Measurements from ENCODE around the gene TMEM109.
"Not testable (repeated sequence)": the region's sequence is repeated elsewhere in the genome, so short reads cannot be mapped to it uniquely, and the experiment has no call there.

The TMEM109 gene

DNA sequence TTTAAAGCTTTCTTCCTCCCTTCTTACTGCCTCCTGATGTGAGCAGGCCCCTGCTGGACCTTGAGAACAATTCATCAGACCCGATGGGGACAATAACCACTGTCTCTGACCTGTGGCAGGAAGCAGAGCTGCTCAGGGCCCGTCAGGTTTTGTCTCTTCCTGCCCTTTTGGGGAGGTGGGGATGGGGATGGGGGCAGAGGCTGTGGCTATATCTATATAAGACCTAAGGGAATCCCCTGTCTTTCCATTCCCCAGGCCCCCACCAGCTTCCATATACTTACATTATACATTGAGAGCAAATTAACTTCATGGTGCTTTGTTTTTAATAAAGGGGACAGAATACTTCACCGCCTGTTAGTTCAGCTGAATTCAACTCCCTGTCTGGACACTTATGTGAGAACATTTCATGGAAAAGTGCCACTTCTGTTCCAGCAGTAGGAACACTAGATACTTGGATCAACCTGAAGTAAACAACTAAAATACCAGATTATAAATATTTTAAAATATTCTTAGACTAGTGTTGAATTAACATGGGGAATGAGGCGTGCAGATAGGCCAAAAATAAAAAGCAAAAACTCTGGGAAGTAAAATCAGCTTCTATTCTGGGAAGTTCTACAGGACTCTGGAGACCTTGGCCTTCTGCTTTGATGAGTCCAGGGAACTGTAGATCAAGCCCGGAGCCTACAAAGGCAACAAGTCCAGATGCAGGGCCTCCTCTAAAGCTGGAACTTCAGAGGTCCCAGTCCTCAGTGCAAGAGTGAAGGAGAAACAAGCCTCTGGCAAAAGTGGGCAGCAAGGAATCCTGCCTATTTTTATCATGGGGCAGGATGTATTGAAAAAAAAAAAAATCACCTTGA is 35.5 kb upstream of the TMEM109 start:
- DNase-seq = no peak

DNA sequence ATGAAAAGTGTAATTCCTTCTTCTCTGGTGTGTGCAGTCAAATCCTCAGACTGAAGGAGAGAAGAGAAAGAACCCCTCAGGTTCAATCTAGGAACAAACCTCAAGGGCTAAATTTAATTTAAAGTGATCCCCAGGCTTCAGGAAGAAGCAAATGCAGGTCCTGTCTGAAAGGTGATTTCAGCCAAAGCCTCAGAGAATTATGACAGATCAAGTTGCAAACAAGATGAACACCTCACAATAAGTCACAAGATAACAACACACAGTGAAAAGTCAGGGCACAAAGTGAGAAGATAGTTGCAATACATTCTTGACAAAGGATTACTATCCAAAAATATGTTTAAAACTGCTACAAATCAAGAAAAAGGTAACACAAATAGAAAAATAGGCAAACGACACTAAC is 34.9 kb upstream of the TMEM109 start:
- DNase-seq = no peak

DNA sequence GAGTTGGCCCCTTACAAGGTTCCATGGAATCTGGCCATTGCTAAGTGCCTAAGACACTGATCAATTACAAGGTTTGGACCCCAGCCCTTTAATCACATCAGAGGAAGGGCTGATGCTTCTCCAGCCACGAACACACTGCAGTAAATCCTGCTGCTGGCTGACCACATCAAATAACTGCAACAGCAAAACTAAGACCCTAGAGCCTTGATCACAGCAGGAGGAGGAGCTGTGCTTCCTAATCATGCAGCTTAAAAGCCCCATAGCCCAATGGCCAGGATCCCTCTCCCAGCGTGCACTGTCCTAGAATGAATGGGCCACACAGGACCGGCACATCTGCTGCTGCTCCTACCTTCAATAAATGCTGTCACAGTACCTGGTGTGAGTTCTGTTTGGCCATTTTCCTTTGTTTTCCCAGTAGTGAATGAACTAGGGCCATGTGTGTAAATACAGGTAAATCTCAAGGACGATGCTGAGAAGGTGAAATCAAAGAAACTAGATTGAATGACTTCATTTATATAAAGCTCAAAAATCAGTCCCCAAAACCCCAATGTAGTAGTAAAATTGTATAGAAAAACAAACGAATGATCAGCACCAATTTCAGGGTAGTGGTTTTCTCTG is 33.9 kb upstream of the TMEM109 start:
- DNase-seq = no peak

- no peak for DNase-seq
Observed at GRCh38 chr11:60880643-60881282, 33.2 kb upstream of the TMEM109 start.

GRCh38 chr11:60887556-60887955 is 26.4 kb upstream of the TMEM109 start:
- no peak for DNase-seq

DNA sequence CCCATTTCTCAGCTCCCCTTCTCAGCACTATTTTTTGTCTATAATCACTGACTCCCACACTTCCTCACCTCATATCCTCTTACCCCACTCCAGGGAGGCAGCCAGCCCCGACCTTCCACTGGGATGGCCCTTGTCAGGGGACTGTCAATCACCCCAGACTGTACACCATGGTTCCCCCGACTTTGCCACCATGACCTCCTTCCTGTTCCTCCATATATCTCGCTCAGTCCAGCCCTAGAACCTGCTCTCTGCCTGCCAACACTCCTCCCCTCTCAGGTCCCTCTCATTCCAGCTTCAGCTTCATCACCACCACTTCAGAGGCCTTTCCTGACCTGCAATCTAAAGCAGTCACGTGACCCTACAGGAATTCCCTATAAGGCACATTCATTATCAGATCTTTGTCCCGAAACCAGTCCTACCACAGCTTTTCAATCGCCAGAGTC is 24.1 kb upstream of the TMEM109 start:
- no peak for DNase-seq

DNA sequence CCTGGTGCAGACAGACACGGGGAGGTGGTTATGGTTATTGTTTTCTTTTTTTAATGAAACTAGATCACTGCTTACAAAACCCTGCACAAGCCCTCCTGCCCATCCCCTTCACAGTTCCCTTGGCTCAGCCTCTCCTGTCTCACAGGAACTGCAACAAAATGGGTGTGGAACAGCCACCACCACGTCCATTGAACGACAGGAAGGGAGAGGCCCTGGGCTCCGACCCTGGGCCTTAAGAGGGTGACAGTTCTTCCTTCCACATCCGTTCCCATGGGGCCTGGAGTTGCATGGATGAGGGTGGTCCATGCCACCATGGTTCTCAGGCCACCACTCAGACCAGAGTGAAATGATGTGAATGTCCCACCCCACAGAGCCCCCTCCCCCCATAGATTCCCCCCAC is 23.3 kb upstream of the TMEM109 start:
- no peak for DNase-seq

DNA sequence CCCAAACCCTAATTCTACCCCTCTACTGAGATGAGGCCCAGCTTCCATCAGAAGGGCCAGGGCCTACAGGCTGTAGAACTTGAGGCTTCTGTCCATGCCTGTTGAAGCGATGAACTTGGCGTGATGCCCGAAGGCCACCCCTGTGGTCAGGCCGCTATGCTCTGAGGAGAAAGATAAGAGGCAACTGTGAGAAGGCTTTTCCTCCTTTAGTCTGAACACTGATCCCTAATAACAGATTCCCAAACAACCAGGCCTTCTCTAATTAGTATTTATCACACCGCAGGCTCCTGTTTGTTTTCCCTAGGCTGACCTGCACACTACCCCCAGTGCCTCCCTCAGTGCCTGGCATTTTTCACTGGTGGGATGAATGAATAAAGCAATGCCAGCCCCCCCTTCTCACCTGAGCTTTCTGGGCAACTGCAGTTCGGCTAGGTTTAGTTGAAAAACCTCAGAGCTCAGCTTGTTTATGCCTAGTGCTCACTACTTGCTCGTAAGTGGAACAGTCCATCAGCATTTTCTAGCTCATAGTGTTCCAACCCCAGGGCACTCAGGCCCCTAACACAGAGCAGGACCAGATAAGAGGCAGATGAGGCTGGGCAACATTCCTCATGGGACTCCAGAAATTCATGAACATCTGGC is 22.7 kb upstream of the TMEM109 start:
- no peak for DNase-seq

- no peak for DNase-seq
Observed at GRCh38 chr11:60895687-60896086, 18.3 kb upstream of the TMEM109 start.

DNA sequence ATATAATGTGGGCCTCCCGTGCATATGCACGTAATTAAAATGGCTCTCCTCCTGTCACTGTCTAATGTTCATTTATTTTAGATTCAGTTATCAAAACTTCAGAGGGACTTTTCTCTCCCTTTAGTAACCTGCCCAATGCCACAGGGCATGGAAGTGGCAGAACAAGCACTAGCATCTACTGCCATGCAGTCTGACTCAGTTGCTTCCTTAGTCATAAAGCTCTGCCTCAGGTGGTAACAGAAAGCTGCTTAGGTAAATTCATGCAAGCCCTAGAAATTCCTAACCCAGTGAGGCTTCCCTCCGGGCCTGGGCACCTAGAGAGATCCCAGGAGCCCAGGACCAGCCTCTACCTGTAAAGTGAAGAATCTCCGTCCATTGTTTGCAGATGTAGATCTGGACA is 16.5 kb upstream of the TMEM109 start:
- no peak for DNase-seq

GRCh38 chr11:60899046-60899936 is 14.7 kb upstream of the TMEM109 start:
- no peak for DNase-seq

DNA sequence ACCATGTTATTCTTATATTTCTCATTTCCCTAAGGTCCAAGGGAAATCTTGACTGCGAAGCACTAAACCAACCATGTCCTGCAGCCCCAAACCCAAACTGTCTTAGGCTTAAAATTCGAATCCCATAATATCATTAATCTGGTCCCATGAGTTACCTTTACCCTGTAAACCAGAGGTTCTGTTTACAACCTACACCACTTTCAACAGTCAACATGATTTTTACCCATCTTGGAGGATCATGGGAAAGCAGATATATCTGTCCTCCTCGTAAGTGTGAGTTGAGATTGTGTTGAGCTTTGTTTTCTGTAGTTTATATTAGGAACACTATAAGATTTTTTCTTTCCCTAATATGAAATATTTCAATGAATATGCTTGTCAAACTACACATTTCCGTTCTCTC is 14.0 kb upstream of the TMEM109 start:
- DNase-seq = no peak

- no peak for DNase-seq
Observed at GRCh38 chr11:60900673-60901404, 13.1 kb upstream of the TMEM109 start.

GRCh38 chr11:60902625-60903024 is 11.3 kb upstream of the TMEM109 start:
- DNase-seq = no peak

DNA sequence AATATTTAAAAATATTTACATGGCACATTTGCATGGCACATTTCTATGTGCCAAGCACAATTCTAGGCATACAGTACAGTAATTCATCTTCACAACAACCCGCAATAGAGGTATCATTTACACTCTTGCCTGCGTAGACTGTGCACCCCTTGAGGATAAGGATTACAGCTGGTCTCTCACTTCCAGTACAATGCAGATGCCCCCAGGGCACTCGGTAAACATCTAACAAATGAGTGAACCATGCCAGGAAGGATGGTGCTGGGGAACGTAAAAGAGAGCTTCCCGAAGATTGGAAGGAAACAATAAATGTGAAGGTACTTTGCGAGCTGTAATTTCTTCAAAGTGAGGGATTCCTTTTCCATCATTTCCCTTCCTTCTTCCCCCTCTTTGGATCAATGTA is 8.9 kb upstream of the TMEM109 start:
- DNase-seq = no peak

- no peak for DNase-seq
Observed at GRCh38 chr11:60905551-60906113, 8.3 kb upstream of the TMEM109 start.

DNA sequence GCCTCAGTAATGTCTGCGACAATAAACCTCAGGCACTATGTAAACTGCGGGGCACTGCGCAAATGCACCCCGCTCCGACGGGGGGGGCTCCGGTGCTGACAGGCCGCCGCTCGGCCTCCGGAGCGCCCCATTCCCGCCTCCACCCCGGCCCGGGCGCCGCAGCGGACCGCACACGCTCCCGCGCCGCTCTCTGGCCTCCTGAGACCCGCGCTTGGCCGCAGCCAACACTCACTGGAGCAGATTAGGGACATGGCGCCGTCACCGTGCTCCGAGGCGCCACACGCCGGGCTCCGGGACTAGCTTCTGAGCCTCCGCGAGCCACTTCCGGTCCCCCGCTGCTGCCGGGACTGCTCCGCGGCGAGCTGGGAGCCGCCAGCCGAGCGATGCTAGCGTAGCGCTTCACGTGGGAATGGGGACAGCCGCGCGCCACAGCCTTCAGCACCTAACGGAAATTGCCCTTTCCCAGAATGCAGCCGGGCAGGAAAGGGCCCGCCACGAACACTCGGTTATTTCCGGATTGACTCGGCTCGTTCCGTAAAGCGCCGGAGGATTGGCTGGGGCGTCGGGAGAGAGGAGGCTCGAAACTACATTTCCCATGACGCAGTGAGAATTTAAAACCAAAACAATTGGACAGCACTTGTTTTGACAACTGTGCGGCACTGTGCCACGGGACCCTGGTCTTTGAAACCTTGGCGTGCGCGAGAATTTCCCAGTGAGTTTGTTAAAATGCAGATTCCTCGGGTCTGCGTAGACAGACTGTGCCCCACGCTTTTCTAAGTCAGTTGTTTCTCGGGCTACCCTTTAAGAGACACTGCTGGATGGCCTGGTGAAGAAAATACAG is 7.6 kb upstream of the TMEM109 start, which contains the start of gene PRPF19:
Gene PRPF19, minus strand, starts transcription at position 454 of the 841 bp plus-strand sequence. Its CDS starts 203 bp downstream, at position 251.
- peak; percentile 90 to 99 (median 94) for DNase-seq

DNA sequence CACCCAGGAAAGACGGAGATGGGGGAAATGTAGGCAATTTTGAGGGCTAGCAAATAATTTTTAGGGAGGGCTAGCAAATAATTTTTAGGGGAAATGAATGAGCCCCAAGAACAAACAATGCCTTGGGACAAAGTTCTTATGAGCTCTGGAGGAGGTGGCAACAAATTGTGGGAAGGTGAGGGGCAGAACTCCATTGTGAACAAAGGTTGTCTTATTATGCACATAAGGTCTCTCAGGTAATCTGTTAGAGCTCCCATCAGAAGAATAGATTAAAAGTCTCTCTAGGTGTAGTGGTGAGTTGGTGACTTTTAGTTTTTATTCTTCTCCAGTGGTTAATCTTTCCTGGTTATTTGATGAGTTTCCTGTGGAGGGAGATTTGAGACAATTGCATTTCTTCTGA is 5.2 kb upstream of the TMEM109 start:
- no peak for DNase-seq

DNA sequence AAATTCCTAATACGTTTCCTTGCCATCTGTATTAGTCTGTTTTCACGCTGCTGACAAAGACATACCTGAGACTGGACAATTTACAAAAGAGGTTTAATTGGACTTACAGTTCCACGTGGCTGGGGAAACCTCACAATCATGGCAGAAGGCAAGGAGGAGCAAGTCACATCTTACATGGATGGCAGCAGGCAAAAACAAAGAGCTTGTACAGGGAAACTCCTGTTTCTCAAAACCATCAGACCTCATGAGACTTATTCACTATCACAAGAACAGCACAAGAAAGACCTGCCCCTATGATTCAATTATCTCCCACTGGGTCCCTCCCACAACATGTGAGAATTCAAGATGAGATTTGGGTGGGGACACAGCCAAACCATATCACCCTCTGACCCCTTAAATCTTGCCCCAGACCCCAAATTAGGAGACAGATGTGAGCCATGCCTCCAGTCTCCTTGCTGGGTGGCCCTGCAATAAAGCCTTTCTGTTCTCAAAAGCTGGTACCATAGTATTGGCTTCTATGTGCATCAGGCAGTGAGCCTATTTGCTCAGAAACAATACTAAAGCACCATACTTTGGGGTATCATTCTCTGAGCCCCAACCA is 4.2 kb upstream of the TMEM109 start:
- not testable (repeated sequence) for DNase-seq

DNA sequence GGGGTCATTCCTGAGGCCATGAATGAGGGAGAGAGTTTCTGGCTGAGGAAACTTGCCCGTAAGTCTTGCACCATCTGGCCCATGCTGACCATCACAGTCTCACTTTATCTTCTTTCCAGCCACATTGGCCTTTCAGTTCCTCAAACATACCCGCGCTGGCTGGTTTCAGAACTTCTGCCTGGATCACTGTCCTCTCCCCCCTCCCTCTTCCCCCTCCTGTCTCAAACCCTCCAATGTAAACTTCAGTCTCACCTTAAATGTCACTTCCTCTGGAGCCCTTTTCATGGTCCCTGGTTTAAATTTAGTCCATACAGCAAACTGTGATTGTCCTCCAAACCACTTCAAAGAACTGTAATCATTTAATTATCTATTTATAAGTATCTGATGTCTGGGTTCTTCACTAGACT is 3.7 kb upstream of the TMEM109 start:
- no peak for DNase-seq

Data from activated CD4-positive, CD25-positive, alpha-beta regulatory T cell (primary cell).